NB4 (cell line): ENCODE data around the gene BLOC1S6.

Experiments used
- MYC ChIP-seq: IDR thresholded peaks from 2 replicates; pipeline ENCODE4 v1.6.1; 2011; ENCODE audit warnings: low read depth, low read length
- POLR2A ChIP-seq: IDR thresholded peaks from 2 replicates; pipeline ENCODE4 v1.6.1; 2011; ENCODE audit warnings: mild to moderate bottlenecking; ENCODE audit not compliant: insufficient read length; ENCODE audit errors: extremely low read depth
- TF ChIP-seq, protein P1 (sequence below): IDR thresholded peaks from one replicate; pipeline ENCODE4 v1.5.1; 2012; ENCODE audit warnings: low read depth, low read length

DNA sequence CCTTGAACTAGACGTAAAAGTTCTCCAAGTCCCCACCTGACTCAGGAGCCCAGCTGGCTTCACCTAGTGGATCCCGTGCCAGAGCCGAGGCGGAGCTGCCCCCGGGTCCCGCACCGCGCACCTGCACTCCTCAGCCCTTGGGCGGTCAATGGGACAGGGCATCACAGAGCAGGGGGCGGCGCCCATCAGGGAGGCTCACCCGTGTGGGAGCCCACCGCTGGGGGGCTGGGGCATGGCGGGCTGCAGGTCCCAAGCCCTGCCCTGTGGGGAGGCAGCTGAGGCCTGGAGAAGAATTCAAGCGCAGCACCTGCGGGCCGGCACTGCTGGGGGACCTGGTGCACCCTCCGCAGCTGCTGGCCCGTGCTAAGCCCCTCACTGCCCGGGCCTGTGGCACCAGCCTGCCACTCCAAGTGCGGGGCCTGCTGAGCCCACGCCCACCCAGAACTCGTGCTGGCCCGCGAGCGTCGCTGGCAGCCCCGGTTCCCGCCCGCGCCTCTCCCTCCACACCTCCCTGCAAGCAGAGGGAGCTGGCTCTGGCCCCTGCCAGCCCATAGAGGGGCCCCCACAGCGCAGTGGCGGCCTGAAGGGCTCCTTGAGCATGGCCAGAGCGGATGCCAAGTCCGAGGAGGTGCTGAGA, 63.8 kb downstream of the BLOC1S6 start:
- TF ChIP-seq, protein P1, sequence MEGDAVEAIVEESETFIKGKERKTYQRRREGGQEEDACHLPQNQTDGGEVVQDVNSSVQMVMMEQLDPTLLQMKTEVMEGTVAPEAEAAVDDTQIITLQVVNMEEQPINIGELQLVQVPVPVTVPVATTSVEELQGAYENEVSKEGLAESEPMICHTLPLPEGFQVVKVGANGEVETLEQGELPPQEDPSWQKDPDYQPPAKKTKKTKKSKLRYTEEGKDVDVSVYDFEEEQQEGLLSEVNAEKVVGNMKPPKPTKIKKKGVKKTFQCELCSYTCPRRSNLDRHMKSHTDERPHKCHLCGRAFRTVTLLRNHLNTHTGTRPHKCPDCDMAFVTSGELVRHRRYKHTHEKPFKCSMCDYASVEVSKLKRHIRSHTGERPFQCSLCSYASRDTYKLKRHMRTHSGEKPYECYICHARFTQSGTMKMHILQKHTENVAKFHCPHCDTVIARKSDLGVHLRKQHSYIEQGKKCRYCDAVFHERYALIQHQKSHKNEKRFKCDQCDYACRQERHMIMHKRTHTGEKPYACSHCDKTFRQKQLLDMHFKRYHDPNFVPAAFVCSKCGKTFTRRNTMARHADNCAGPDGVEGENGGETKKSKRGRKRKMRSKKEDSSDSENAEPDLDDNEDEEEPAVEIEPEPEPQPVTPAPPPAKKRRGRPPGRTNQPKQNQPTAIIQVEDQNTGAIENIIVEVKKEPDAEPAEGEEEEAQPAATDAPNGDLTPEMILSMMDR: no peak
- no peak for TF ChIP-seq MYC
- no peak for TF ChIP-seq POLR2A
